NCI-H1694 (cell line): ENCODE measurements around the gene NINJ2.
"Not testable (repeated sequence)": the region's sequence is repeated elsewhere in the genome, so short reads cannot be mapped to it uniquely, and the experiment has no call there.

Experiments used
- DNase-seq: peaks from one replicate; lab custom pipeline; 2025; lab: John Stamatoyannopoulos, UW

Gene NINJ2

DNA sequence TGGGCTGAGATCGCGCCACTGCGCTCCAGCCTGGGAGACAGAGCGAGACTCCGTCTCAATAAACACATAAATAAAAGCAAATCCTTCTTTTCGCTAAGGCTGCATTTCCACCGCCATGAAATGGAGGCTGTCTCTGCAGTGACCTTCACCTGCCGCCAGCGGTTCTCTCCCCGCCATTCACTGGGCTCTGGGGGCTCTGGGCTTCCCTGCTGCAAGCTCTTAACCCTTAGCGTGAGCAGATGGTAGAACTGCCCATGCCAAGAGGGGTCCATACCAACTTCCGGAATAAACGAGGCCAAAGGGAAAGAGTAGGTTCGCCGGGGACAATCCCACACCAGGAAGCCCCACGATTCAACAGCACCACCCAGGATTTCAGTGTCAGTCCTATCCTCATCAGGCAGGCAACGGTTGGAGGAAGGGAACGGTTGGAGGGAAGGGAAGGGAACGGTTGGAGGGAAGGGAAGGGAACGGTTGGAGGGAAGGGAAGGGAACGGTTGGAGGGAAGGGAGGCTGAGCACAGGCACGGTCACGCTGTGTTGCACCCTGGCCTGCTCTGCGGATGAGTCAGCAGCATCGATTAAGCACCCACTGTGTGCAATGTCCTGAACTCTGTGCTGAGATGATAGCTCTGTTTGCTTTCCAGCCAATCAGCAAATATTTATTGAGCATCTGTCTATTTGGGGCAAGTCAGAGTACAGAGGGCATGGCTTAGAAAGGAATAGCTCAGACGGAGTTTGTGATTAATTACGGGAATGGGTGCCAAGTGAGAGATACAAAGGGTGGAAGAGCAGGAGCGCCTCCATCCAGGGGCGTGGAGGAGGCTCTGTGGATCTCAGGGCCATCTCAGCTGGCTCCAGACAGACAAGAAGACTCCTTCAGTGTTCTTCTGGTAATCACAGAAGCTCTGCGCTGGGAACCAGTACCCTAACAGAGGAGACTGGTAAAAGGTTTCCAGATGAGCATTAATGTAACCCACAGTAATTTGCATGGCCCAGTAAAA, 77.9 kb downstream of the NINJ2 start:
- no peak for DNase-seq

DNA sequence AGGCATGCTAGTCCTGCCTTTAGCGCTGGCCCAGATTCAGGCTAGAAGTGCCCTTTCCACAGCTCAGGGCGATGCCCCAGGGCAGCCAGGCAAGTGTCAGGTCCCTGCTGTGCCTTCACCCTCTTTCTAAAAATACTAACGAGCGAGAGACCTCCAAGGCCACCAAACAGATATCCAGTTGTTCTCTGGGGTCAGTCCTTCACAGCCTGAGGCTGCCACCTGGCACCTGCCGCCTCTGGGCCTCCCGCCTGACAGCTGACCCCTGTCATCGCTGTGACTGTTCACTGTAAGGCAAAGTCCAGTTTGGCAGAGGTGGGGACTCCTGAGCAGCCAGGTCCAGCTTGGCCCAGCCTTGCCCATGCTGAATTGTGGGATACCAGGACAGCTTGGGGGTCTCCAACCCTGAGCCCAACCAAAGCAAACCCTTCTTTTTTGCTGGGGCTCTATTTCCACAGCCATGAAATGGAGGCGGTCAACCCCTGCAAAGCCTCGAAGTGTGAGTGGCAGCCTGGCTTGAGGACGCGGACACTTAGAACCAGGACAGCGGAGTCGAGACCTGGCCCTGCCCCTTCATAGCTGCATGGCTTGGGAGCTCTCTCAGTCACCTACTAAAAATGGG, 79.9 kb downstream of the NINJ2 start:
- DNase-seq = no peak

DNA sequence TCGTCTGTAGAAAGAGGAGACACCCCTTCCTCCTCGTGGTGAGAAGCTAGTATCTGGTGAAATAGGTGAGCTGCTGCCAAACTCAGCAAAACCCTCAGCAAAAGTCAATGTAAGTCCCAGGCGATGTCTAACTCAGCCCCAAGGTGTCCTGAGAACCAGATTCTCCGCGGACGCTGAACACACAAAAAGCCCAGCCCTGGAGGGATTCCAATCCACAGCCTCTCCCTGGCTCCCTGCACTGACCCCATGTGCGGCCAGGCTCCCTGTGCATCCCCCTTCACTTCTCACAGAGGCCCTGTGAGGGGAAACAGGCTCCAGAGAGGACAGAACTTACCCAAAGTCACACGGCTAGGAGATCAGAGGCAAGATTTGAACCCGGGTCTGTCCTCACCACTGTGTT, 81.5 kb downstream of the NINJ2 start:
- no peak for DNase-seq

DNA sequence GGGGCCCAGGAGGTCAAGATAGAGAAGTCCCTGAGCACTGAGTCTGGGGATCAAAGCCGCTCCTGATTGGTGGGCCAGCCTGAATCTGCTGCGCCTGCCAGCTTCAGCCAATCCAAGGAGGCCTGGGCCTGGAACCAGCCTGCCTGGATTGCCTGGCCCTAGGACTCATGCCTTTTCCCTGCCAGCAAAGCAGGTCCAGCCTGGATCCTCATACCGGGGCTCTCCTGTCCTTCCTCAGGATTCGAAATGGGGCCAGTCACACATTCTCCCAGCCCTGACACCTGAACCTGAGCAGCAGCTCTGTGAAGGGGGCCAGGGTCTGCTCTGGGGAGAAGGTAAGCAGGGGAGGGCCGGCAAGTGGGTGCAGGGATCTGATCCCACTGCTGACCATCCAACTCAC, 81.9 kb downstream of the NINJ2 start:
- no peak for DNase-seq

DNA sequence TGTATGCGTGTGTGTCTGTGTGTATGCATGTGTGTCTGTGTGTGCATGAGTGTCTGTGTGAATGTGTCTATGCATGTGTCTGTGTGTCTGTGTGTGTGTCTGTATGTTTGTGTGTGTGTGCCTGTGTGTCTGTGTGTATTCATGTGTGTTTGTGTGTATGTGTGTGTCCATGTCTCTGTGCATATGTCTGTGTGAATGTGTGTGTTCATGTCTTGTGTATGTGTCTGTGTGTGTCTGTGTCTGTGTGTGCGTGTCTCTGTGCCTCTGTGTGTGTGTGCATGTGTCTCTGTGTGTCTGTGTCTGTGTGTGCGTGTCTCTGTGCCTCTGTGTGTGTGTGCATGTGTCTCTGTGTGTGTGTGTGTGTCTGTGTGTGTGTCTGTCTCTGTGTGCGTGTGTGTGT, 82.4 kb downstream of the NINJ2 start:
- no peak for DNase-seq

DNA sequence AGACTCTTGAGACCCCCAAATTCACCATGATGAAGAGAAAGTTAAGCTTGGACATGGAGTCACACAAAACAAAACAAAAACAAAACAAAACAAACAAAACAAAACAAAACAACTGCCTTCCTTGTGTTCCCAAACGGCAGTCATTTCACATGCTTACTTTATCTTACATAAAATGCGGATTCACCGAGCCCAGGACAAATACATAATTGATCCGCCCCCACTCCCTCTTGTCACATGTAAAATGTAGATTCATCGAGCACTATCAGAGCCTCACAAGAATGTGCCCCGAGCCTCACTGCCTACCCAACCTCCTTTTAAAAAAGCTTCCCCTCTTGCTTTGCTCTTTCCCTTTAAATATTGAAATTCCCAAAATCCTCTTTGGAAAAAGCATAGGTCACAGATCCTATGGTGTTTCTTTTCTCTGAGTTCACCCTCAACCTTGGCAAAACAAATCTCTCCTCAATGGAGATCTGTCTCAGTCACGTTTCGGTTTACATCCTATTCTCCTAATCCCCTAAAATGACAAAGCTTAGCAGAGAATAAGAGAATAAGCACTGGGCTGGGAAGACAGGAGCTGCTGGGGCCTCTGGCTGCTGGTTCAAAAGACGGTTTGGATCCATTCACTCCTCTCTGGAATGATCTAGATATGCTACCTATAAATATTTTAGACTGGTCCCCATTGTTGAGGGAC, 83.7 kb downstream of the NINJ2 start:
- no peak for DNase-seq

DNA sequence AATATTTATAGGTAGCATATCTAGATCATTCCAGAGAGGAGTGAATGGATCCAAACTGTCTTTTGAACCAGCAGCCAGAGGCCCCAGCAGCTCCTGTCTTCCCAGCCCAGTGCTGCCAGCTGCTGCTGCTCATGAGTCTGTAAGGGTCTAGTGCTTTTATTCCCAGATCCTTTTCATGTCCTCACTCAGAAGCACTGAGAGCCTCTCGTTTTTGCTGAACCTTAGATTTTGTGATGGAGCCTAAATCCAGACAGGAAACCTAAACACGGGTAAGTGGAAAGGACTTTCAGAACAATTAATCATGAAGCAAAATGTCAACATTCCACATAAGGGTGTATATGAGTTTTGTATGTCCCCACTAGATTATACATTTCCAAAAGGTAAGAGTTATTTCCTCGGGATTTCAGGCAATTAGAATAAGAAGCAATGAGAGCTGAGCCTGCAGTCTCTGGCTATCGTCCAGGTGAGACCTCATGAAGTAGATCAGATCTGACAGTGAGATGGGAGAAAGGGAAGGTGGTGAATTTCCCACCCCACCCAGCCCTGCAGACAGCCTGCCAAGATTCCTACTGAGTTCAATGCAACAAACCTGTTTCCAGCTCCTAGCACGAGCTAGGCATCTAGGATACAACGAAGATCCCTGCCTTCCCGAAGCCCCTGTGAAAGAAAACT, 84.4 kb downstream of the NINJ2 start:
- no peak for DNase-seq

DNA sequence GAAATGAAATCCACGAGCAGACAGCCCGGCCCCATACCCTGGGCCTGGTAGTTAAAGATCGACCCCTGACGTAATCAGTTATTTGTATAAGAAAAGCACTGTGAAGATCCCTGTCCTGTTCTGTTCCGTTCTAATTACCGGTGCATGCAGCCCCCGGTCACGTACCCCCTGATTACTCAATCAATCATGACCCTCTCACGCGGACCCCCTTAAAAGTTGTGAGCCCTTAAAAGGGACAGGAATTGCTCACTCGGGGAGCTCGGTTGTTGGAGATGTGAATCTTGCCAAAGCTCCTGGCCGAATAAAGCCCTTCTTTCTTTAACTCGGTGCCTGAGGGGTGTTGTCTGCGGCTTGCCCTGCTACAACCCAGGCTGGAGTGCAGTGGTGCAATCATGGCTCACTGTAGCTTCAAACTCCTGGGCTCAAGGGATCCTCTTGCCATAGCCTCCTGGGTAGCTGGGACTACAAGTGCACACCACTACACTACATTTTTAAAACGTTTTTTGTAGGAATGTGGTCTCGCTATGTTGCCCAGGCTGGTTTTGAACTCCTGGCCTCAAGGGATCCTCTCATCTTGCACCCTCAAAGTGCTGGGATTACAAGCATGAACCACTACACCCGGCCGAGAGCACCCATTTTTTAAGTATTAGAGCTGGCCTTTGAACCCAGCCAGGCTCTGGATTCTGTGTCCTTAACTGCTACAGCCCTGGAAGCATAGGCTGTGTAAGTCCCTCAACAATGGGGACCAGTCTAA, 85.1 kb downstream of the NINJ2 start:
- DNase-seq = not testable (repeated sequence)

DNA sequence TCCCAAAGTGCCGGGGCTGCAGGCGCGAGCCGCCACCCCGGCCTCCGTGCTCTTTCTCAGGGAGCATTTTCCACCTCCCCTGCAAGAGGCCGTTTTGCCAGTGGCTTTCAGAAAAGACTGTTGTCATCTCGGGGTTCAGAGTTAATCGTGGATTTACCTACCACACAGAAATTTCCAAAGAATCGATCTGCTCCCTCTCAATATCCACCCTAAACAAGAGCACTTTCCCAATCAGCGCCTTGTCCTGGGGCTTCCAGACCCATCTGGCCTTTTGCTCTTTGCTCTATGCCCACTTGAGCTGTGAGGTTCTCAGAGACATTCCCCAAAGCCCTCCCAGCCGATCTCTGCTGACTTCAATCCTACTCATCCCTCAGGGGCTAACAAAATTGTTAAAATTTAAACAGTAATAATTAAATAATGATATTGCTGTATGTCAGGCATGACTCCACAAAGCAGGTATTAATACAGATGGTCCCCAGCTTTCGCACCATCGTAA, 86.6 kb downstream of the NINJ2 start:
- no peak for DNase-seq

DNA sequence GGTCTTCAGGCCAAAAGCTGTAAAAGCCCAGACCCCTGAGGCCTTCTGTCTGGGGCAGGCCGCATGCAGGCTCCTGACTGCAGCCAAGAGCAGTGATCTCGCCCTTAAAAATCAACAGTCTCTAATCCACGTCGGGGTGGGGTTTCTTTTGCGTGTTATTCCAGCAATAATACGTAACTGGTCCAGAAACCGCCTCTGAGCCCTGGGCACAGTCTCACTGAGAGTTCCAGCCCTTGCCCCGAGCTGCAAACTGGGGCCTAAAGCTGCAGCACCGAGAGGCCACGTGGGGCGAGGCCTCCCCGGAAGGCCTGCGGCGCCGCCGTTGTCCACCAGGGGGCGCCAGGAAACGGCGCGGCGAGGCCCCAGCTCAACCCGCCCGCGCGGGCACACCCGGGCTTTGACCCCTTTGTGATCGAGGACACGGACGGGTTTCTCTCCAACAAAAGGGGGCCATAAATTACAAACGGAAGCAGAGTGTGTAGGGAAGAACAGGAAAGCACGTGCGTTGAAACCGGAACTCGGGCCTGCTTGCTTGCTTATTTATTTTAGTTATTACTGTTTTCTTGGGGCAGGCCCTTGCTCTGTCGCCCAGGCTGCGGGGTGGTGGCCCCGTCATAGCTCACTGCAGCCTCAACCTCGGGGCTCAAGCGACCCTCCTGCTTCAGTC, 87.2 kb downstream of the NINJ2 start:
- DNase-seq = peak; percentile 60

DNA sequence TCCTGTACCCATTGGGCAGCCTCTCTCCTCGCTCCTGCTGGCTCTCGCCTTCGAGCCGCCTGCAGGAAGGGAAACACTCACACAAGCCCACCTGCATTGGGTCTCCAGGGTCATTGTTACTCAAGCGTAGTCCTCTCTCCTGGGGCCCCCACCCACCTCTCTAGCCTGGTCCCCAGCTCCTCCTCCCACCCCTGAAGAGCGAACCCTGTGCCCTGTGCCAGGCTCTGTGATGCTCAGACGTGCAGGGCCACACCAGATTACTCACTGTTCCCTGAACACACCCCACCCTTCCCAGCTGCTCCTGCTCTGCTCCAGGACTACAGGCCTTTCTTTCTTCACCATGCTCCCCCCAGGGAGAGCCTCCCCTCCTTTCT, 88.1 kb downstream of the NINJ2 start:
- DNase-seq = no peak

DNA sequence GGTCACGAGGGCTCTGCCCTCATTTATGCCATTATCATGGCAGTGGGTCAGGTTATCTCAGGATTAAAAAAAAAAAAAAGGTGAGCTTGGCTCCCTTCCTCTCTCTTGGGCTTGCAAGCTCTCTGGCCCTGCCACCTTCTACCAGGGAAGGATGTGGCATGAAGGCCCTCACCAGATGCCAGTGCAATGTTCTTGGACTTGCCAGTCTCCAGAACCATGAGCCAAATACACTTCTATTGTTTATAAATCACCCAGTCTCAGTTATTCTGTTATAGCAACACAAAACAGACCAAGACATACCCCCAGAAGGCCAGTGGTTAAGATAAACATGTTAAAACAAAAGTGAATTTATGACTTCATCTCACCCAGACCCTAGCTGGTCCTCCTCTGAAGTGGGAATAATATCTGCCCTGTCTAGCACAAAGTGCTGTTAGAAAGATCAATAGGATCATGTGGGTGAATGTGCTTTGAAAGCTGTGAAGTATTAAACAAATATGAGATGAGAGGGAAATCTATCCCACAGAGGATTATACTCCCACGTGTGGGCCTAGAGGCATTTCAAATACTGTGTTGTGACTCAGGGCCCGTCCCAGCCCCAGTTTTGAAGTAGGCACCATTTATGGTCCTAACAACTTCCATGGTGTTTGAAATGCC, 88.6 kb downstream of the NINJ2 start:
- no peak for DNase-seq

DNA sequence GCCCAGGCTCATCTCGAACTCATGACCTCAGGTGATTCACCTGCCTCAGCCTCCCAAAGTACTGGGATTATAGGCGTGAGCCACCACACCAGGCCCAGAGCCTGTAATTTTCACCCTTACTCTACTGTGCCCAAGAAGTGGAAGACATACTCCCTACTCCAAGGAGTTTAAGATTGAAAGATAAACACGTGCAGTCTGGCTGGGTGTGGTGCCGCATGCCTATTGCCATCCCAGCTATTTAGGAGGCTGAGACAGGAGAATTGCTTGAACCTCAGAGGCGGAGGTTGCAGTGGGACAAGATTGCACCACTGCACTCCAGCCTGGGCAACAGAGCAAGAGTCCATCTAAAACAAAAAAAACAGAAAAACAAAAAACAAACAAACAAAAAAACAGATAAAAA, 90.0 kb downstream of the NINJ2 start:
- no peak for DNase-seq

DNA sequence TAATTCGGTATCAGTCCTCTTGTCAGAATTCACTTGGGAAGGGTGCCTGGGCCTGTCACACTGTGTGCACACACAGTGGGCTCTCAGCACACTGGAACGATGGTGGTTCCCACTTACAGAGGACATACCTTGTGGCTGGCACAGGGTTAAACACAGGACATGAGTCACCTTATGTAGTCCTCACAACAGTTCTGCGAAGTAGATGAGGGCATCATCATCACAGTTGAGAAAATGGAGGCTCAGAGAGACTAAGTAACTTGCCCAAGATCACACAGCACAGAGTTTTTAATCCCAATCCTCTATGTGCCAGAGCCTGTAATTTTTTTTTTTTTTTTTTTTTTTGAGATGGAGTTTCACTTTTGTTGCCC, 90.7 kb downstream of the NINJ2 start:
- DNase-seq = no peak

DNA sequence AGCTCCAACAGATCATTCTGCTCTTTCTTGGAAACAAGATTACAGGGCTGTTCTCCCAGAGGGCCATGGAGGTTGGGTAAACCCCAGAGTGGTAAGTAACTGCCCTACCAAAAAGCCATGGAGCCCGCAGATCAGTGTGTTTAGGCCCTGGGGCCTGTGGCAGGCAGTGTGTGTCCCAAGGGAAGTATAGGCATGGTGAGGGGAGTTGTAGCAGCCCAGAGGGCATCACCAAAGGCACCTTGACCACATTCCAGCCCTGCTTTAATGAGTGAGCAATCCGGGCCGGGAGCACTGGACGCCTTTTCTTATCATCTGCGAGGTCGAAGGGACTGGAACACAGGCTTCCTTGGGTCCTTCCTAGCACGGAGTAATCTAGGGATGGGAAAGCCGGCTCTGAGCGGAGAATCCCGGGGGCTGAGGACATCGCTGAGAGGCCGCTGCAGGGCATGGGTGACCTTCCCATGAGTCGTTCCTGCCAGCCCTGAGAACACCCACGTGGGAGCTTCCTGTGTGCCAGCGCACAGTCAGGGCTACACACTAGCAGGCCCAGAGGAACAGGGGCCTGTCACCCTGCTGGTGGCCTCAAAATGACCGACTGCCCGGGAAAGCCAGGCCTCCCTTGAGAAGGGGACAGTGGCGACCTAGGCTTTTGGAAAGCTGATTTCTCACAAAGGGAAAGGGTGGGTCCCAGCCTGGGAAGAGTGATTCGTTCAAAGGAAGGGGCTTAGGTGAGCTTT, 91.3 kb downstream of the NINJ2 start:
- no peak for DNase-seq

DNA sequence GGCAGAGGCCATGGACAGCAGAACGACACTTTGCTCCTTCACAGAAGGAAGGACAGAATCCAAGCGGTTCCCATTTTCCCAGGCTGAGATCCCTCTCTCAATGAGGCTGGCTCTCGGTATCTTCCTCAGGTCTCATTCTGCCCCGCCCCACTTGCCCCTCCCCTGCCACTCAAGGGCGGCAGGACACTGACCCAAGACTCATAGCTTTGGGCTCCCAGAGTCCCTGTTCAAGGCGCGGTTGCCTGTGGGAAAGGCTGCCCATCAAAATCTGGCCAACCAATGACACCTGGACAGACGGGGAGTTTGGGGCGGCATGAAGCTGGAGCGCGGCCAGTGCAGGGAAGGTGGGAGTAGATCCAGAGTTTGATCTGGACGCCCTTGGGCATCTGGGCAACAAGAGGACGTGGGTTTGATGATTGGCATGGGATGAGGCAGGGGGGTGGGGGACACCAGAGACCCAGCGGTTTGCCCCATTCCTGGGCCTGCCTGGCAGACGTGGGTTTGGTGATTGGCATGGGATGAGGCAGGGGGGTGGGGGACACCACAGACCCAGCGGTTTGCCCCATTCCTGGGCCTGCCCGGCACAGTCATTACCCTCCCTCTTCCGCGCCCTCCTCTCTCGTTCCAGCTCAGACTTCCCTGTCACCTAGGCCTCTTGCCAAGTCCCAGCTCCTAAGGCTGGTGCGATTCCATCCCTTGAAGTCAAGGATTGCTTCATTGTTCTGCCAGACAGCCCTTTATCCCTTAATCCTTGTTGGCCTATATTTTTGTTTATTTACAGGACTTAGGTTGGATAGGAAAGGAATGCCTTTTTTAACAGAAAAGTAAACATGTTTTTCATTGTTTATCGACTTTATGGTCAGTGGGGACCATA, 92.1 kb downstream of the NINJ2 start:
- no peak for DNase-seq

DNA sequence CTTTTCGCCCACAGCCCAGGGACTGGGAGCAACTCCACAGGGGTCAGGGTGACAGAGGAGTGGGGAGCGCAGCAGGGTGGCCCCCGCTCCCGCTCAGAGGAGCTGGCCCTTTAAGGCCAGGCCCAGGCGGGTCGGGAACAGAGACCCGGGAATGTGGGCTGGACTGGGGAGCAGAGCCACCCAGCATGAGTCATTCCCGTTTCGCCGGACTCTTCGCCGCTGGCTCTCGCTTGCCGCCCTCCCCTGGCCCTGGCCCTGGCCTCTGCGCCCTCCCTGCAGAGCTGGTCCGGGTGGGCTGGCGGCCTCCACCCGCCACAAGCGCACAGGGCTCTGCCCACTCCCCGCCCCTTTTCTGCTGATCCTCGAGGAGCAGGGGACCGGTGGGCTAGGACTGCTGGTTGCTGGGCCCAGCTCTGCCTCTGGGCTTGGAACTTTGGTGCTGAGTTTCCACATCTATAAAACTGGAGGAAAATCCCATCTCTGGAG, 92.8 kb downstream of the NINJ2 start:
- DNase-seq = no peak

DNA sequence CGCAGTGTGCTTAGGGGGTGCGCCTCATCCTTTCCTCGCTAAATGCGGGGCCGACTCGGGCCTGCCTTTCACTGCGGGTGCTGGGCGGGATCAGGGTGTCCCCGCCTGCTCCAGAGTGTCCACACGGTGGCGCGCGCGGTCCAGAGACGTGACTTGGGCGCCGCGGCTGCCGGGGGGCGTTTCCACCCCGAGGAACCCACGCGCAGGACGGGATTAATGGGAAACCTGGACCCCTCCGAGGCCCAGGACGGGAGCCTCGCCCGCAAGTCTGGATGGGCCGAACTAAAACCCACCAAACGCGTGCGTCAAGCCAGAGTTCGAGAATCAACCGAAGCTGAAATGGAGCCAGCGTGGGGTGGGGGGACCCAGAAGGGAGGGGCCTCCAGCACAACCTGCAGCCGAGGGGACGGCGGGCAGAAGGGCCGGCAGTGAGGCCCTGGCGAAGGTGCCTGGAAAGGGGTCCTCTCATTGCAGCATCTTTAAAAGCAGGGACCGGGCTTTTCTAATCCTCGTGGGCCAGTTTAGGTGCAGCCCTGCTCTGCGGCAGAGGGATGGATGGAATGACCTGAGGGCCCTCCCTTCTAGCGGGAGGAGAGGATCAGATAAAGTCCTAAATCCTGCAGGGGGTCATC, 93.3 kb downstream of the NINJ2 start:
- peak; percentile 69 for DNase-seq
